Mammary epithelial cell (primary cell): ENCODE data around the gene GTF2F2.

Experiments used
- CTCF ChIP-seq, 2 donors: IDR thresholded peaks in 1 of 2; conservative IDR thresholded peaks in 1 of 2; 2 replicates each; pipeline ENCODE4 v1.5.1; 2011 to 2012; ENCODE audit warnings: inconsistent platforms in 2 of 2, low read length in 2 of 2, mild to moderate bottlenecking in 2 of 2, control low read depth in 1 of 2, low read depth in 1 of 2; ENCODE audit not compliant: insufficient read depth in 1 of 2; ENCODE audit errors: extremely low read depth in 1 of 2
- EZH2 ChIP-seq: IDR thresholded peaks from 2 replicates; pipeline ENCODE4 v1.6.1; 2012; ENCODE audit warnings: low read length, inconsistent platforms, borderline replicate concordance

- TF ChIP-seq CTCF (conservative IDR thresholded peaks at IDR 0.05 in 1 of 2, IDR thresholded peaks at IDR 0.05 in 1 of 2; ENCODE audit: extremely low read depth in 1 of 2, insufficient read depth in 1 of 2, low read depth in 1 of 2, low read length in 2 of 2): peak; percentile 15 to 30
- no peak for TF ChIP-seq EZH2
These were observed 119.8 kb downstream of the GTF2F2 start for GRCh38 chr13:45240143-45240542.
